Activated CD8-positive, alpha-beta T cell treated with anti-CD3 and anti-CD28 coated beads, Interleukin-2, amount 10 ng/mL, durations not matched to agents 7 days and 5 days (primary cell): ENCODE data around the gene LSM4. TPM values are rescaled to one million over a fixed set of nuclear protein-coding genes. Genes with fewer than 3 reads are reported as not detected.
A peak's percentile ranks its signal among the peaks of the same experiment; 100 is the strongest.

ENCODE experiments used
- ATAC-seq: fragments of 150-1000 bp; cut with Tn5 transposase; one replicate; pipeline ENCODE4 v1.10.0; 2021; ENCODE audit warnings: moderate library complexity
- CTCF ChIA-PET: fragments of 350-600 bp; sonication (Branson Sonifier 250); formaldehyde crosslinking; loops from one replicate; lab custom pipeline; 2021; ENCODE audit warnings: antibody characterized with exemption; lab: Charles Lee
- POLR2A ChIA-PET: fragments of 350-600 bp; sonication (Branson Sonifier 250); formaldehyde crosslinking; loops from one replicate; lab custom pipeline; 2021; ENCODE audit warnings: antibody characterized with exemption; lab: Charles Lee
- DNase-seq: peaks from one replicate; pipeline ENCODE4 v3.0.0-alpha.2; 2020
- H3K27ac Mint-ChIP-seq: one replicate; pipeline ENCODE4 v1.8.0; 2021; ENCODE audit warnings: mild to moderate bottlenecking, mixed read lengths
- H3K27me3 Mint-ChIP-seq: one replicate; pipeline ENCODE4 v1.8.0; 2021; ENCODE audit warnings: low read depth, mixed read lengths
- H3K36me3 Mint-ChIP-seq: one replicate; pipeline ENCODE4 v1.8.0; 2021; ENCODE audit warnings: low read depth, mixed read lengths
- H3K4me1 Mint-ChIP-seq: one replicate; pipeline ENCODE4 v1.8.0; 2021; ENCODE audit warnings: low read depth, mixed read lengths
- H3K4me3 Mint-ChIP-seq: one replicate; pipeline ENCODE4 v1.8.0; 2021; ENCODE audit warnings: mild to moderate bottlenecking, mixed read lengths
- H3K9me3 Mint-ChIP-seq: one replicate; pipeline ENCODE4 v1.8.0; 2022; ENCODE audit warnings: mixed read lengths; ENCODE audit not compliant: insufficient read depth
- total RNA-seq, 2 experiments: library from RNA; stranded (reverse); gene quantifications; one replicate each; pipeline ENCODE4 v1.2.3, GENCODE V29; 2021

The LSM4 gene
- total RNA-seq, 2 experiments from 2014 or later, result 199 to 215 TPM

- Mint-ChIP-seq H3K36me3 (peaks cover 72% of the 10 kb centered on the region), H3K27ac (peak overlapping the region; percentile 52)
Observed at GRCh38 chr19:18310966-18311365, 11.9 kb downstream of the LSM4 start.

DNA sequence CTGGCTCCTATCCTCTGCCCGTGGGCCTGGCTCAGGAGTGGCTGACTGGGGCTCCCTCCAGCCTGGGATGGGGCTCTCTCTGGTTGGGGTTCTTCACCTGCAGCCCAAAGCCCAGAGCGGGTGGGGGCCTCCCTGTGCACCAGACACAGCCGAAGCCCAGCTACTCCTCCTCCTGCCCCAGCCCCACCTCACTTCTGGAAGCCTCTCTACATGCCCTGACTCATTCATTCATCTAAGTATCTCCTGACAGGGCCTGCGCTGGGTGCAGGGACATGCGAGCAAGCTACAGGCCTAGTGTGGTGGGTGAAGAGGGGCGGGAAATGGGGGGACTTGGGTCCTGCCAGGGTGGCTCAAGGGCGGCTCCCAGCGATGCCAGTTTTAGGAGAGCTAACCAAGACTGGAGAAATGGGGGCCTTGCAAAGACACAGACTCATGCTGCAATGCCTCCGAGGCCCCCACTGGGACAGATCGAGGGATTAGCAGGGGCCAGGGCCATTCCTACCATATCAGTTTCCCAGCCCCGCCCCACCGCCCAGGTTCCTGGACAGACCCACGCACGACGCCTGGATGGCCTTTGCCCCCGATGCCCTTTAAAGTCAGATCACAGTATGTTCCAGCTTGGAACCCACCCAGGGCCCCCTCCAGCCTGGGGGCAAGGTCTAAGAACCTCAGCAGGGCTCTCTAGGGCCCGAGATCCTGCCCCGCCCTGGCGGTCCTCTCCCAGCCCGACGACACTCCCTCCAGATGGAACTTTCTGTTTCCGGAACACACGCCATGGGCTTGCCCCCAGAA lies 12.6 kb downstream of the LSM4 start:
- Mint-ChIP-seq H3K27me3 (no peaks in the 10 kb centered on the region), H3K27ac (peak overlapping the region; percentile 52), H3K4me3 (no peak overlapping the region), H3K36me3 (peaks cover 72% of the 10 kb centered on the region), H3K4me1 (peaks cover 57% of the 10 kb centered on the region), H3K9me3 (no peaks in the 10 kb centered on the region)
- ATAC-seq (no peak), DNase-seq (no peak)
- CTCF ChIA-PET, result interaction anchor here (13.8 kb wide), 1 partner anchor 32 kb away, joined by 464 read pairs; the partner anchor contains the start of genes IQCN and JUND
- POLR2A ChIA-PET, result interaction anchor here (0.6 to 17.3 kb wide), 4 partner anchors 10 to 892 kb away, joined by 4 to 647 read pairs (median 4); partner anchors contain the start of genes JUND and LSM4

More at GRCh38 chr19:18310966-18311365, 11.9 kb downstream of the LSM4 start:
- Mint-ChIP-seq H3K4me1 (peaks cover 57% of the 10 kb centered on the region), H3K9me3 (no peaks in the 10 kb centered on the region), H3K4me3 (no peak overlapping the region), H3K27me3 (no peaks in the 10 kb centered on the region)
- POLR2A ChIA-PET, result interaction anchor here (1.2 to 17.3 kb wide), 5 partner anchors 10 to 32 kb away, joined by 3 to 647 read pairs (median 4); partner anchors contain the start of genes JUND and LSM4
- CTCF ChIA-PET, result interaction anchor here (1.3 to 13.8 kb wide), 2 partner anchors 11 to 33 kb away, joined by 4 to 464 read pairs; partner anchors contain the start of genes IQCN and JUND
- no peak for DNase-seq
- no peak for ATAC-seq

DNA sequence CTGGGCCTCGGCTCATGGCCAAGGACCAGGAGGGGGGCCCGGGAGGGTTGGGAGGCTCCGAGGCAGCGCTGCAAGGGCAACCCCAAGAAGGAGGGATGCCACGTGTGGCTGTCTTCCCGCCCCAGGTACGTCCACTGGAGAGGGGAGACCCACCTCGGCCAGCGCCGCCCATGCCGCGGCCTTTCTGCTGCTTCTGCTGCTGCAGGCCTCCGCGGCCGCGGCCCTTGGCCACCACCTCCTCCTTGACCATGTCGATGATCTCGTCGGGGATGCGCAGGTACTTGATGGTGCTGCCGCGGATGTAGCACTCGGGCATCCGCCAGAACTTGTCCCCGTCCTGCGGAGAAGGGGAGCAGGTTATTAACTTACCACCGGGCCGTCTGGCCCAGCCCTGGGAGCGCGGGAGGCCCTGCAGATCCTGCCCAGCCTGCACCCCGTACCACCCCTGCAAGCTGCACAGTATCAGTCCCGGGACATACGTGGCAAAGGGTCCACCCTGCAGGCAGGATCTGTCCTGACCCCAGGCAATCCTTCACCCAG lies 13.3 kb downstream of the LSM4 start:
- peaks cover 73% of the 10 kb centered on the region for H3K36me3 Mint-ChIP-seq
- H3K9me3 Mint-ChIP-seq, result no peaks in the 10 kb centered on the region
- H3K27ac Mint-ChIP-seq, result no peak overlapping the region
- no peaks in the 10 kb centered on the region for H3K27me3 Mint-ChIP-seq
- DNase-seq, result no peak
- CTCF ChIA-PET, result interaction anchor here (3.4 to 13.8 kb wide), 2 partner anchors 30 to 32 kb away, joined by 49 to 464 read pairs; partner anchors contain the start of genes IQCN and JUND
- peaks cover 58% of the 10 kb centered on the region for H3K4me1 Mint-ChIP-seq
- no peak for ATAC-seq
- H3K4me3 Mint-ChIP-seq, result no peak overlapping the region
- POLR2A ChIA-PET, result interaction anchor here (1.2 to 17.3 kb wide), 4 partner anchors 8 to 31 kb away, joined by 5 to 647 read pairs (median 8); partner anchors contain the start of genes JUND and LSM4

- Mint-ChIP-seq H3K36me3 (peaks cover 74% of the 10 kb centered on the region), H3K4me3 (no peak overlapping the region), H3K4me1 (peaks cover 56% of the 10 kb centered on the region), H3K27ac (no peak overlapping the region), H3K27me3 (no peaks in the 10 kb centered on the region), H3K9me3 (no peaks in the 10 kb centered on the region)
- ChIA-PET CTCF (interaction anchor here (3.4 kb wide), 1 partner anchor 29 kb away, joined by 49 read pairs; the partner anchor contains the start of gene JUND), POLR2A (interaction anchor here (1.6 to 17.3 kb wide), 3 partner anchors 9 to 30 kb away, joined by 7 to 647 read pairs (median 9); partner anchors contain the start of gene JUND)
- ATAC-seq, result no peak
- no peak for DNase-seq
Observed at GRCh38 chr19:18308948-18309325, 13.9 kb downstream of the LSM4 start.

DNA sequence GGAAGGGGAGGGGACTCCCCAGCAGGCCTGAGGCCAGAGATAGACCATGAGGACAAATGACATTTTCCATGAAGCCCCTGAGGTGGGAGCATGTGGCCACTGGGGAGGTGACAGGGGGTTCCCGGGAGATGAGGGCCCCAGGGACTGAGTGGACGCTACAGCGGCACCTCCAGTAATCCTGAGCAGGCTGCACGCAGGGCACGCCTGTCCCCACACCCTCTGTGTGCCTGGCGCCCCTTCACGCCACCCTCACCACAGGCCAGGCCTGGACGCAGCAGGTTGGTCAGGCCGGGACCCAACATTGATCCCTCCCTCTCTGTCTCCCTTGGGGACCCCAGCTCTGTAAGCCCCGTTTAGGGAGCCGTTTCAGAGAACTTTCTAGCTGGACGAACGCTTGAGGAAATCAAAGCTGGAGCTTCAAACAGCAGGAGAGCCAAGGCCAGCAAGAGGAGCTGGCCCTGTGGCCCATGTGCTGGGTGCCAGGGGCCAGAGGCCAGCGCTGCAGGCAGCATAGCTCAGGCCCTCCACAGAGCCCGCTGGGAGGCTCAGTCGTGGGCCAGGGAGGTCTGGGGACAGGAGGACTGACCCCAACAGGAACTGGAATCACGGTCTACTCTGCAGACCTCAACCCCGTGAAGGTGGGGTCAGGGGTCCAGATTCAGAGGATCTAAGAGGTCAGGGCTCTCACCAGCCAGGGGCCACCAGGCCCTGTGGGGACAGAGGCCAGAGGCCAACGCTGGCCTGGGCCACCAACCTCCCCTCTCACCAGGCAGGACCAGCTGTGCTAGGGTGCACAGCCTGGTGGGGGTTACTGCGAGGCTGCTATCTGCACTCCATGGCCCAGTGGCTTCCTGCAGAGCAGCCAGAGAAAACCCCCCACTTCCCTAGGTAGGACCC lies 14.6 kb downstream of the LSM4 start:
- peaks cover 75% of the 10 kb centered on the region for H3K36me3 Mint-ChIP-seq
- no peak overlapping the region for H3K4me3 Mint-ChIP-seq
- ATAC-seq, result no peak
- H3K27me3 Mint-ChIP-seq, result no peaks in the 10 kb centered on the region
- ChIA-PET POLR2A (interaction anchor here (1.6 to 17.3 kb wide), 3 partner anchors 10 to 29 kb away, joined by 7 to 647 read pairs (median 9); partner anchors contain the start of gene JUND), CTCF (interaction anchor here (3.4 kb wide), 1 partner anchor 28 kb away, joined by 49 read pairs; the partner anchor contains the start of gene JUND)
- no peak for DNase-seq
- no peak overlapping the region for H3K27ac Mint-ChIP-seq
- H3K4me1 Mint-ChIP-seq, result peaks cover 56% of the 10 kb centered on the region
- no peaks in the 10 kb centered on the region for H3K9me3 Mint-ChIP-seq

DNA sequence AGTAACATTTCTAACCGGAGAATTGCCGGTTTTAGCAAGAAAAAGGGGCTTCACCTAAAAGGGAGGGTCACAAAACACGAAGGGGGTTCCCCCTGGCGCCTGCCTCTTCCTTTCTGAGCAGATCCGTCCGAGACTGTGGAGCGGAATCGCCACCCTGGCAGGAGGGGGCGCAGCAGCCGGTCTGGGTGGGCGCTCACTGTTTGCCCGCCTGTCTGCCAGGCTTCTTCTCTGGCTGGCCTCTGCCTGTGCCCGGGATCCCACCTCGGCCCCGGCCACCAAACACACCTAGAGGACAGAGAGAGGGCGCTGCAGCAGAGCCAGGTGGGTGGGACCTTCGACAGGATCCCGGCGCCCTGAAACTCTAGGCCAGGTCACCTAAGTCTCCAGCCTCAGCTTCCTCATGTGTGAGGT lies 15.6 kb downstream of the LSM4 start:
- no peaks in the 10 kb centered on the region for H3K27me3 Mint-ChIP-seq
- ChIA-PET CTCF (interaction anchor here (0.6 to 3.4 kb wide), 6 partner anchors 9 to 133 kb away, joined by 3 to 49 read pairs (median 5); partner anchors contain the start of genes JUND and LSM4), POLR2A (interaction anchor here (1.0 to 17.3 kb wide), 6 partner anchors 10 to 28 kb away, joined by 3 to 647 read pairs (median 8); partner anchors contain the start of gene JUND)
- no peaks in the 10 kb centered on the region for H3K9me3 Mint-ChIP-seq
- no peak for DNase-seq
- peaks cover 68% of the 10 kb centered on the region for H3K36me3 Mint-ChIP-seq
- H3K4me3 Mint-ChIP-seq, result peak overlapping the region; percentile 99
- H3K4me1 Mint-ChIP-seq, result peaks cover 54% of the 10 kb centered on the region
- no peak for ATAC-seq
- H3K27ac Mint-ChIP-seq, result peak overlapping the region; percentile 94

DNA sequence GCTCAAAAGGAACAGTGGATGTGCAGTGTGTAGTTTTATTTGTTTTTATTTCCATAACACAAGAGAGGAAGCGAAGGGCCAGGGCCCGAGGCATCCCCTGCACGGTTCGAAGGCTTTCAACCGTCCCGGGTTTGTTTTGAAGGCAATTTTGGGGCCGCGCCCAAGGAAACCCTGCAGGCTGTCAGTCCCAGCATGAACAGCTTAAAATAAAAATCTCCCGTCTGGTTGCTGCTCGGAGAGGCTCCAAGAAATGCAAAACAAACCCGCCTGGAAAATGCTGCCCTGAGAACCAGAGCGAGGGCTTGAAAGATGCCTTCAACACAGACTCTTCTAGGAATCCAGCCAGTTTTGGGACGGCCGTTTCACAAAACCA lies 16.0 kb downstream of the LSM4 start:
- Mint-ChIP-seq H3K4me3 (peak overlapping the region; percentile 99), H3K27ac (peak overlapping the region; percentile 94), H3K9me3 (no peaks in the 10 kb centered on the region), H3K27me3 (no peaks in the 10 kb centered on the region), H3K4me1 (peaks cover 57% of the 10 kb centered on the region), H3K36me3 (peaks cover 67% of the 10 kb centered on the region)
- no peak for DNase-seq
- ChIA-PET POLR2A (interaction anchor here (1.0 to 17.3 kb wide), 6 partner anchors 10 to 28 kb away, joined by 3 to 647 read pairs (median 8); partner anchors contain the start of gene JUND), CTCF (interaction anchor here (0.6 to 3.4 kb wide), 6 partner anchors 10 to 132 kb away, joined by 3 to 49 read pairs (median 5); partner anchors contain the start of genes JUND and LSM4)
- no peak for ATAC-seq

GRCh38 chr19:18306209-18306887 lies 16.5 kb downstream of the LSM4 start:
- Mint-ChIP-seq H3K4me1 (peaks cover 59% of the 10 kb centered on the region), H3K27ac (peak overlapping the region; percentile 94), H3K4me3 (peak overlapping the region; percentile 99), H3K27me3 (no peaks in the 10 kb centered on the region), H3K9me3 (no peaks in the 10 kb centered on the region), H3K36me3 (peaks cover 66% of the 10 kb centered on the region)
- DNase-seq (no peak), ATAC-seq (no peak)
- ChIA-PET POLR2A (interaction anchor here (0.6 to 17.3 kb wide), 11 partner anchors 10 to 27 kb away, joined by 3 to 647 read pairs (median 9); partner anchors contain the start of genes JUND and LSM4), CTCF (interaction anchor here (1.0 to 7.6 kb wide), 6 partner anchors 10 to 115 kb away, joined by 3 to 255 read pairs (median 6); partner anchors contain the start of genes JUND and LSM4)

DNA sequence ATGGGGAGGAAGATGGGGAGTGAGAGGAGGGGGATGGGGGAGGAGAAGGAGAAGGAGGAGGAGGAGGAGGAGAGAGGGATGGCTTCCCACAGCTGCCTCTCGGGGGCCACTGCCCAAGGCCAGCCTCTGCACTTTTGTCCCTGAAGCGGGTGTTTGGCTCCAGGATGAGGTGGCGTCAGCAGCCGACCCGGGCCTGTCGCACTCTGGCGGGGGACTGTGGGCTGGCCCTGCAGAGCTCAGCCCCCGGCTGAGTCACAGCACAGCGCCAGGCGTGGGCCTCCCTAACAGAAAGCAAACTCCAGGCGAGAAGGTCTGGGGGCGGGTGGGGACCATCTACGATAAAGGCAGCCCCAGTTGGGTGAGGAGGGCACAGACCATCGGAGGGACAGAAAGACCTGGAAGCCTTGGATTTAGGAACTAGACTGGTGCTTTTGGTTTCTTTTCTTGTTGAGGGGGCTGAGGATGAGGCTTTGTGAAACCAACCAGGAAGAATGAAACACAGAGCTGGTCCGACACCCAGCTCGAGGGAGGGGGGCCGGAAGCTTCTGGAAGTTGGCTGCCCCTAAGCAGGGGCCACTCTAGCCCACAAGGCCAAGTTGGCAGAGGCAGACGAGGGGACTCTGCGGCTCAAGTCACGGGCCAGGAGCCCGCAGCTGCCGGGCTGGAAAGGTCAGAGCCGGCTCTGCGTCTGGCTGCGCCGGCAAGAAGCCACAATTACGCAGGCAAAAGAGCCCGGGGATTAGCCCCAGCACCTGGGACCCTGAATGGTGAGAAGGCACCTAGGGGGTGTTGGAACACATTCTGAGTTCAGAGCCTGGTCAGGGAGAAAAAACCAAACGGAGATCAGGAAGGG lies 18.2 kb downstream of the LSM4 start:
- Mint-ChIP-seq H3K4me1 (peaks cover 49% of the 10 kb centered on the region), H3K27me3 (no peaks in the 10 kb centered on the region), H3K4me3 (peak overlapping the region; percentile 99), H3K36me3 (peaks cover 55% of the 10 kb centered on the region), H3K27ac (peak overlapping the region; percentile 94), H3K9me3 (no peaks in the 10 kb centered on the region)
- ATAC-seq, result peak; percentile 74
- peak; percentile 87 for DNase-seq
- ChIA-PET CTCF (interaction anchor here (0.8 to 7.6 kb wide), 10 partner anchors 10 to 83 kb away, joined by 3 to 255 read pairs (median 9); partner anchors contain the start of genes JUND and LSM4), POLR2A (interaction anchor here (0.8 to 10.5 kb wide), 13 partner anchors 9 to 109 kb away, joined by 3 to 513 read pairs (median 7); partner anchors contain the start of genes IQCN, JUND, LSM4 and RAB3A)
